HL-60 (cell line): ENCODE measurements around the gene ZNF771.

ENCODE experiments used
- CTCF ChIP-seq: IDR thresholded peaks from one replicate; pipeline ENCODE4 v1.5.1; 2011; ENCODE audit warnings: low read length, control low read depth, inconsistent platforms; ENCODE audit not compliant: insufficient read depth
- POLR2AphosphoS5 ChIP-seq: IDR thresholded peaks from 2 replicates; pipeline ENCODE4 v1.6.1; 2012; ENCODE audit warnings: low read depth
- REST ChIP-seq: IDR thresholded peaks from 2 replicates; pipeline ENCODE4 v1.6.1; 2012; ENCODE audit warnings: low read depth; ENCODE audit not compliant: insufficient replicate concordance
- SPI1 ChIP-seq: IDR thresholded peaks from 2 replicates; pipeline ENCODE4 v1.6.1; 2012; ENCODE audit warnings: low read depth, mild to moderate bottlenecking, borderline replicate concordance

- TF ChIP-seq CTCF, result no peak
- no peak for TF ChIP-seq SPI1
- TF ChIP-seq REST, result no peak
- no peak for TF ChIP-seq POLR2AphosphoS5
These were observed 12.7 kb upstream of the ZNF771 start for GRCh38 chr16:30394592-30395154.
